ENCODE measurements around the gene MTCP1.

GRCh38 chrX:155115174-155115819 lies 44.4 kb upstream of the MTCP1 start:
- TF ChIP-seq CTCF (IDR thresholded peaks at IDR 0.05), result no peak
- no peak for TF ChIP-seq POLR2A (IDR thresholded peaks at IDR 0.05)
